IgD-negative memory B cell (primary cell): ENCODE data around the gene ATXN1. TPM values are rescaled to one million over a fixed set of nuclear protein-coding genes. Genes with fewer than 3 reads are reported as not detected.

Experiments
- H3K27ac Mint-ChIP-seq, 3 donors: one replicate each; pipeline ENCODE4 v1.8.0; 2020 to 2022; ENCODE audit warnings: mild to moderate bottlenecking in 3 of 3, mixed read lengths in 3 of 3, moderate library complexity in 1 of 3
- H3K27me3 Mint-ChIP-seq: one replicate; pipeline ENCODE4 v1.8.0; 2021; ENCODE audit warnings: mixed read lengths
- H3K36me3 Mint-ChIP-seq: one replicate; pipeline ENCODE4 v1.8.0; 2020; ENCODE audit warnings: mild to moderate bottlenecking, mixed read lengths
- H3K4me1 Mint-ChIP-seq, 3 donors: one replicate each; pipeline ENCODE4 v1.8.0; 2020 to 2022; ENCODE audit warnings: mixed read lengths in 3 of 3, mild to moderate bottlenecking in 1 of 3
- H3K4me3 Mint-ChIP-seq, 4 donors: one replicate each; pipeline ENCODE4 v1.8.0; 2020 to 2022; ENCODE audit warnings: mild to moderate bottlenecking in 4 of 4, mixed read lengths in 4 of 4, moderate library complexity in 3 of 4
- H3K9me3 Mint-ChIP-seq, 3 donors: one replicate each; pipeline ENCODE4 v1.8.0; 2020 to 2021; ENCODE audit warnings: mixed read lengths in 3 of 3, mild to moderate bottlenecking in 1 of 3
- polyA plus RNA-seq: library from polyadenylated mRNA; unstranded; fragments of 300-500 nt; fragmentation: Illumina TruSeq; gene quantifications from one replicate; pipeline ENCODE4 v1.2.3, GENCODE V29; 2021

The ATXN1 gene
- polyA plus RNA-seq, 1 donor from 2014 or later, result 5.0 TPM

- Mint-ChIP-seq H3K9me3 (peaks cover 0 to 4% (median 3%) of the 10 kb centered on the region in 3 donors), H3K36me3 (no peaks in the 10 kb centered on the region), H3K27ac (no peak overlapping the region), H3K27me3 (no peaks in the 10 kb centered on the region), H3K4me3 (peak overlapping the region in 1 of 4 donors; percentile 24), H3K4me1 (peaks cover 32 to 51% (median 49%) of the 10 kb centered on the region in 3 donors)
These were observed 391.3 kb downstream of the ATXN1 start for GRCh38 chr6:16369989-16370388.

GRCh38 chr6:16369140-16369745 is 392.0 kb downstream of the ATXN1 start:
- Mint-ChIP-seq H3K27ac (no peak overlapping the region), H3K27me3 (no peaks in the 10 kb centered on the region), H3K36me3 (no peaks in the 10 kb centered on the region), H3K9me3 (peaks cover 0 to 4% (median 3%) of the 10 kb centered on the region in 3 donors), H3K4me3 (no peak overlapping the region), H3K4me1 (peaks cover 26 to 44% (median 42%) of the 10 kb centered on the region in 3 donors)

GRCh38 chr6:16367571-16367970 is 393.7 kb downstream of the ATXN1 start:
- Mint-ChIP-seq H3K4me1 (peaks cover 20 to 35% (median 34%) of the 10 kb centered on the region in 3 donors), H3K4me3 (no peak overlapping the region), H3K36me3 (no peaks in the 10 kb centered on the region), H3K9me3 (no peaks in the 10 kb centered on the region), H3K27ac (no peak overlapping the region), H3K27me3 (no peaks in the 10 kb centered on the region)

- H3K9me3 Mint-ChIP-seq, result no peaks in the 10 kb centered on the region
- H3K27me3 Mint-ChIP-seq, result peaks cover 1% of the 10 kb centered on the region
- H3K4me1 Mint-ChIP-seq, result peaks cover 5 to 15% (median 10%) of the 10 kb centered on the region in 3 donors
- peak overlapping the region in 1 of 3 donors; percentile 86 for H3K27ac Mint-ChIP-seq
- H3K4me3 Mint-ChIP-seq, result no peak overlapping the region
- no peaks in the 10 kb centered on the region for H3K36me3 Mint-ChIP-seq
These were observed 397.5 kb downstream of the ATXN1 start for GRCh38 chr6:16363749-16364148.

GRCh38 chr6:16362819-16363589 is 398.3 kb downstream of the ATXN1 start:
- Mint-ChIP-seq H3K27ac (peak overlapping the region in 1 of 3 donors; percentile 86), H3K4me3 (no peak overlapping the region), H3K36me3 (no peaks in the 10 kb centered on the region), H3K9me3 (no peaks in the 10 kb centered on the region), H3K4me1 (peaks cover 3 to 14% (median 10%) of the 10 kb centered on the region in 3 donors), H3K27me3 (peaks cover 1% of the 10 kb centered on the region)

GRCh38 chr6:16362296-16362695 is 399.0 kb downstream of the ATXN1 start:
- Mint-ChIP-seq H3K4me1 (peaks cover 7 to 14% (median 8%) of the 10 kb centered on the region in 3 donors), H3K27me3 (peaks cover 1% of the 10 kb centered on the region), H3K9me3 (no peaks in the 10 kb centered on the region), H3K4me3 (no peak overlapping the region), H3K36me3 (no peaks in the 10 kb centered on the region), H3K27ac (no peak overlapping the region)

GRCh38 chr6:16361861-16362260 is 399.4 kb downstream of the ATXN1 start:
- Mint-ChIP-seq H3K36me3 (no peaks in the 10 kb centered on the region), H3K27me3 (peaks cover 1% of the 10 kb centered on the region), H3K4me1 (peaks cover 4 to 11% (median 5%) of the 10 kb centered on the region in 3 donors), H3K9me3 (no peaks in the 10 kb centered on the region), H3K4me3 (no peak overlapping the region), H3K27ac (no peak overlapping the region)

- Mint-ChIP-seq H3K36me3 (no peaks in the 10 kb centered on the region), H3K9me3 (no peaks in the 10 kb centered on the region), H3K27ac (no peak overlapping the region), H3K27me3 (peaks cover 1% of the 10 kb centered on the region), H3K4me1 (peaks cover 2 to 7% (median 4%) of the 10 kb centered on the region in 3 donors), H3K4me3 (no peak overlapping the region)
These were observed 400.1 kb downstream of the ATXN1 start for GRCh38 chr6:16361121-16361520.

GRCh38 chr6:16360365-16360764 is 400.9 kb downstream of the ATXN1 start:
- H3K27ac Mint-ChIP-seq, result no peak overlapping the region
- H3K36me3 Mint-ChIP-seq, result peaks cover 3% of the 10 kb centered on the region
- H3K27me3 Mint-ChIP-seq, result peaks cover 1% of the 10 kb centered on the region
- no peaks in the 10 kb centered on the region for H3K9me3 Mint-ChIP-seq
- no peak overlapping the region for H3K4me3 Mint-ChIP-seq
- H3K4me1 Mint-ChIP-seq, result peaks cover 0 to 4% (median 2%) of the 10 kb centered on the region in 3 donors

GRCh38 chr6:16359563-16359962 is 401.7 kb downstream of the ATXN1 start:
- Mint-ChIP-seq H3K4me3 (no peak overlapping the region), H3K36me3 (peaks cover 3% of the 10 kb centered on the region)

GRCh38 chr6:16358531-16359138 is 402.6 kb downstream of the ATXN1 start:
- Mint-ChIP-seq H3K9me3 (no peaks in the 10 kb centered on the region), H3K27me3 (peaks cover 1% of the 10 kb centered on the region), H3K4me3 (no peak overlapping the region), H3K27ac (no peak overlapping the region), H3K4me1 (peaks cover 0 to 4% (median 2%) of the 10 kb centered on the region in 3 donors), H3K36me3 (peaks cover 5% of the 10 kb centered on the region)

More at GRCh38 chr6:16359563-16359962, 401.7 kb downstream of the ATXN1 start:
- Mint-ChIP-seq H3K27me3 (peaks cover 1% of the 10 kb centered on the region), H3K9me3 (no peaks in the 10 kb centered on the region), H3K27ac (no peak overlapping the region), H3K4me1 (peaks cover 0 to 4% (median 2%) of the 10 kb centered on the region in 3 donors)

GRCh38 chr6:16355699-16356446 is 405.4 kb downstream of the ATXN1 start:
- no peak overlapping the region for H3K4me3 Mint-ChIP-seq
- H3K27me3 Mint-ChIP-seq, result no peaks in the 10 kb centered on the region
- peak overlapping the region in 1 of 3 donors; percentile 29 for H3K27ac Mint-ChIP-seq
- H3K9me3 Mint-ChIP-seq, result no peaks in the 10 kb centered on the region
- peaks cover 5% of the 10 kb centered on the region for H3K36me3 Mint-ChIP-seq
- peaks cover 0 to 4% (median 2%) of the 10 kb centered on the region in 3 donors for H3K4me1 Mint-ChIP-seq

- Mint-ChIP-seq H3K27ac (peak overlapping the region in 1 of 3 donors; percentile 29), H3K27me3 (no peaks in the 10 kb centered on the region), H3K4me1 (peaks cover 0 to 4% (median 2%) of the 10 kb centered on the region in 3 donors), H3K4me3 (no peak overlapping the region), H3K9me3 (no peaks in the 10 kb centered on the region), H3K36me3 (peaks cover 7% of the 10 kb centered on the region)
These were observed 406.0 kb downstream of the ATXN1 start for GRCh38 chr6:16355238-16355637.

- Mint-ChIP-seq H3K4me1 (peaks cover 0 to 4% (median 2%) of the 10 kb centered on the region in 3 donors), H3K27ac (no peak overlapping the region), H3K9me3 (no peaks in the 10 kb centered on the region), H3K36me3 (peaks cover 8% of the 10 kb centered on the region), H3K27me3 (no peaks in the 10 kb centered on the region), H3K4me3 (no peak overlapping the region)
These were observed 406.6 kb downstream of the ATXN1 start for GRCh38 chr6:16354692-16355091.
